Measurements from ENCODE around the gene SH3TC1.

Gene SH3TC1

DNA sequence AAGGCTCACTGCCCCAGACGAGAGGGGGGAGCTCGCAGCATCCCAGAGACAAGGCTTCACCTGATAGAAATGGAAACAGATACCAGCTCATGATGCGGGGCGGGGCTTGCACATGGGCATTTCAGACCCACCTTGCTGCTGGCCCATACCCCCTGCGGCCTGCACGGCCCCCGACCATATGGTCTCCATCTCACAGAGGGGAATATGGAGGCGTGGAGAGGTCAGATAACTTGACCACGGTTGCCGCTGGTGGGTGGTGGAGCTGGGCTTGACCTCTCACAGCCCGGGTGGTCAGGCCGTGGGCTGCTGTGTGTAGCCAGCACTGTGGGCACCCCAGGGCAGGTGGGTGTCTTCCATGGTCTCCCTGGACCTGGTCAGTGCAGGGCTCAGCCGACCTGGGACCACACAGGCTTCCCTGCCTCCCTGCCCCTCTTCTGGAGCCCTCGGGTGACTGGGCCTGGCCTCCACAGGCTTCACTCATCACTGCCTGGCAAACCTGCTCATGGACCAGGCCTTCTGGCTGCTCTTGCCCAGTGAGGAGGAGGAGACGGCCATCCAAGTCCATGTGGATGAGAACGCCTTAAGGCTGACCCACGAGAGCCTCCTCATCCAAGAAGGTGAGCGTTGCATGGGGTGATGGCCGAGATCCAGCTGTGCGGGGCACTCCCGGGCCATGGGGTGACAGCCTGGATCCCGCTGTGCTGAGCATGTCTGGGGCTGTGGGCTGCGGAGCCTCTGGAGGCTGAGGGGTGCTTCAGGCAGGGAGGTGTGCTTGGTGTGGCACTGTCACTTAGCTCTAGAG, 16.8 kb downstream of the SH3TC1 start:
- DNase-seq (ENCODE audit: low spot score), result no peak

DNA sequence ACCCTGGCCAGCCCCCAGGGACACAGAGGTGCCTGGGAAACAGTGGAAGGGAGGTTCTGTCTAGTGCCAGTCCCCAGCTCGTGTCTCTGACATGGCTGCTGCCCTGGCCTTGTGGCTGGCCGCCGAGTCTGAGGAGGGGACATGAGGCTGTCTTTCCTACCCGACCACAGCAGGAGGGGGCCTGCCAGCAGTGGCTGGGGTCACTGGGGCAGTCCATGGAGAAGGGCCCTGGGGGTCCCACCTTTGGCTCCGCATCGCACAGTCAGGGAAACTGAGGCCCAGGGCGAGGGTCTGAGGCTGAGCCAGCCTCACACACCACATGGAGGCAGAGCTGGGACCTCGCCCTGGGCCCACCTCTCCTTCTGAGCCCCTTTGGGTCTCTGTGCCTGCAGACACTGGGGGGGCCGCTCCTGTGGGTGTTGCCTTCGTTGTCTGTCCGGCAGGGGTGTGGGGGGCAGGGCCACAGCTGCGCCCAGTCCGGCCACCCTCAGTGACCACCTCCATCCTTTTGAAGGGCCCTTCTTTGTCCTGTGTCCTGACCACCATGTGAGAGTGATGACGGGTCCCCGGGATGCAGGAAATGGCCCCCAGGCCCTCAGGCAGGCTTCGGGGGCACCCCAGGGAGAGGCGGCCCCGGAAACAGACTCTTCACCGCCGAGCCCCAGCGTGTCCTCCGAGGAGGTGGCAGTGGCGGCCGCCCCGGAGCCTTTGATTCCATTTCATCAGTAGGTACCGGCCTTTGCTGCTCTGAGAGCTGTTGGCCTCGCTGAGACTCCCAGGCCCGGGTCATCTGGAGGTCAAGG, 17.6 kb downstream of the SH3TC1 start:
- no peak for DNase-seq (ENCODE audit: low spot score)

DNA sequence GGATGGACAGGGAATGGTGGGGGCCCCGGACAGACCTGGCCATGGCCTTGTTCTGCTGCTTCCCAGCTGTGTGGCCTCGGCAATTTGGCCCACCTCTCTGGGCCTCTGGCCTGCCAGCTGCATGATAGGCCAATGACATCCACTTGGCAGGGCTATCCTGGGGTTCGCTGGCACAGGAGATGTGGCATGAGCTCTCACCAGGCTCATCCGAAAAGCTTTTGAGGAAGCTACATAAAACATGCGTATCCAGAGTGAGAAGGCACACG, 18.1 kb downstream of the SH3TC1 start:
- no peak for DNase-seq (ENCODE audit: low spot score)

DNA sequence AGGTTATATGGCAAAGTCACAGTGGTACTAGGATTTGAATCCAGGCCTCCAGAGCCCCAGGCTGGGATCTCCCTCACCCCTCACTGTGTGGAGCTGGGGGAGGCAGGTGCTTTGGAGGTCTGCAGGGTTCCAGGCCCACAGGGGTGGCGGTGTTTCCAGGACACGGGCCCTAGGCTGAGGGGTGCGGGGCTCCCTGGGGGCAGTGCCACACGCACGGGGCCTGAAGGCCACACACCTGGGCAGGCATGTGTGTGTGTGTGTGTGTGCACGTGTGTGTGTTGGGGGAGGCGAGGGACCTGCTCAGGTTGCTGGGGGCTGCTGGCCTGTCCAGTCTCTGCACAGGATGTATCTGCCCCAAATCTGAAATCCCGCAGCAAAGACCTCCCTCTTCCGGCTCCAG, 18.8 kb downstream of the SH3TC1 start:
- DNase-seq (ENCODE audit: low spot score), result no peak

DNA sequence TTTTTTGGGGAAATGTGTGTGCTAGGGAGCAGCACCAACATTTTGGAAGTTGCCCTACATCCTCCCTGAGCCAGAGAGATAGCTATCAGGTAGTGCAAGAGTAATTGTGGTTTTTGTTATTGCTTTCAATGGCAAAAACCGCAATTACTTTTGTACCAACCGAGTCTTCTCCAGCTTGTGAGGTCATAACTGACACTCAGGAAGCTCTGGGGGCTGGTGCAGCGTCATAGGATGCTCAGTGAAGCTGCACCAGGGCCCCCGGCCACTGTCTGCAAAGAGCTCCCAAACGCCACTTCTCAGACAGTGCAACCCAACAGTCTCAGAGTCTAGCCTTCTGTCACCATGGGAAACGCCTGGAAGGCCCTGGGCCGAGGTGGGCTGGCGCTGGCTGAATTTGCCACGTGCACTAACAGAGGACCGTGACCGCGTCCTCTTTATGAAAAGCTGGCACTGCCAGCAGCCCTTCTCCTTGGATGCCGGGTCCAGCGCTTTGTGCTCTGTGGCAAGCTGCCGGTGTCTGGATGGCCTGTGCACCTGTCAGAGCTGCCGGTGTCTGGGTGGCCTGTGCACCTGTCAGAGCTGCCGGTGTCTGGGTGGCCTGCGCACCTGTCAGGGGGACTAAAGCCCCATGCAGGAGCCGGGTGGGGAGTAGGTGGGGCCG, 19.4 kb downstream of the SH3TC1 start:
- DNase-seq (ENCODE audit: low spot score), result no peak

DNA sequence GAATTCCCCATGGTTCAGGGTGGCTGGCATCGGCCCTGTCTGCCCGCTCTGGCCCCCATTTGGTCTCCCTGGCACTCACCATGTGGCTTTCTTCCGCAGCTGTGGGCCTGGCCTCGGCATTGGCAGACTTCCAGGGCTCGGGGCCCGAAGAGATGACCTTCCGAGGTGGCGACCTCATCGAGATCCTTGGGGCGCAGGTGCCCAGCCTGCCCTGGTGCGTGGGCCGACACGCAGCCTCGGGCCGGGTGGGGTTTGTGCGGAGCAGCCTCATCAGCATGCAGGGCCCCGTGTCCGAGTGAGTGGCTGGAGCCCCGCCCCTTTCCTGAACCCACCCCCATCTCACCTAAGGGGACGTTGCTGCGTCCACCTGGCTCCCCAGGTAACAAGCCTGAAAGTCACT, 20.1 kb downstream of the SH3TC1 start:
- DNase-seq (ENCODE audit: low spot score), result no peak

DNA sequence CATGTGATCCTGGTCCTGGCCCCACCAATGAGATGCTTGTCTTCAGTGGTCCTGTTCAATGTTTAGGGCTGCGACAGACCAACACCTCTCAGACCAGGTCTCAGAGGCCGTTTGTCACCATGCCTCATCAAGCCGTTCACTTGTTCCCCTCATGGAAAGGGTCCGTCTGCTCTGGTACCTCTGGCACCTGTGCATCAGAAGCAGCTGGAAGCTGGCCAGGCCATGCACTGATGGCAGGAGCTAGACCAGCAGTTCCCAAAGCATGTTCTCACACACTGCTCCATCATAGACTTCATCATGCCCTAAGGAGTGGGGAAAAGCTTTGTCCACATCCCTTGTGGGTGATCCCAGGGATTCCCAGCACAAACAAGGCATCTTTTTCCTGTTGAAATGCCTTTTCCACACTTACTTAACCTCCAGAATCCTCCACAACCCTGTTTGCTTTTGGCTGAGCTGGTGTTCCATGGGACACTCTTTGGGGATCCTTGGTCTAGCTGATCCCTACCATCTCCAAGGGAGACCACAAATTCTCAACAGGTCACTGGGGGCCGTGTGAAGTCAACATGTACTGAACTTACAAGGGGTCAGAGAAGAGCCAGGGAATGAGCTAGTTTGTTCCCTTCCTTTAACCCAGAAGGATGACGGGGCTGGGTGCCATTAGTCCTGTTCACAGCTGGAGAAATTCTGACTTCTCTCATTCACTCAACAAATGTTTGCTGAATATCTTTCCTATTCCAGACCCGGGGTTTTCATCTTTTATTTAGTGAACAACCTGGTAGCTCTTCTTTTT, 21.8 kb downstream of the SH3TC1 start:
- DNase-seq (ENCODE audit: low spot score), result no peak

DNA sequence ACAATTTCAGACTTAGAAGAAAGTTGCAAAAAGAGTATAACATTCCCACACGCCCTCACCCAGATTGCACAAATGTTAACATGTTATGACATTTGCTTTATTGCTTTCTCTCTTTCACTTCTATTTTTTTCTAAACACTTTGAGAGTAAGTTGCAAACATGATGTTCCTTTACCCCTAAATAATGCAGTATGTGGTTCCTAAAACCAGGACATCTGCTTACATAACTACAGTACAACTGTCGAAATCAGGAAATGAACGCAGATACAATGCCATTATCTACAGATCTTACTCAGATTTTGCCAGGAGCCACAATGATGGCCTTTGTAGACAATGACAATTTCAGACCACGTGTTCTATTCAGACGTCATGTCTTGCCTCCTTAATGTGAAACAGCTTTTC, 22.4 kb downstream of the SH3TC1 start:
- DNase-seq (ENCODE audit: low spot score), result no peak

DNA sequence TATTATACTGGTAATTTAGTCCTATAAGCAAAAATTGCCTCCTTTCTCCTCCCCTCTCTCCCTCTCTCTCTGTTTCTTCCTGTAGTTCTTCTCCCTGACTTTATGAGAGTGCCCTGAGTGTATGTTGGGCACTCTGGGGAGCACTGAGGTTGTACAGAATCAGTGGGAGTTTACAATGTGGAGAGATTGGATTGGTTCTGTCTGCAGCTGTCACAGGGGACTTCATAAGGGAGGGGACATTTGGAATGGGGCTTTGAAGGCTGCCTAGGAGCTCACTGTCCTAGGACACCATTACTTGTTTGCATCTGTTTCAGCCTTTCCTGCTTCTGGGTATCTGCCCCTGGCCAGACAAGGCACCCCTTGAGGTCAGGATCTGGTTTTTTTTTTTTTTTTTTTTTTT, 22.9 kb downstream of the SH3TC1 start:
- DNase-seq (ENCODE audit: low spot score), result no peak

DNA sequence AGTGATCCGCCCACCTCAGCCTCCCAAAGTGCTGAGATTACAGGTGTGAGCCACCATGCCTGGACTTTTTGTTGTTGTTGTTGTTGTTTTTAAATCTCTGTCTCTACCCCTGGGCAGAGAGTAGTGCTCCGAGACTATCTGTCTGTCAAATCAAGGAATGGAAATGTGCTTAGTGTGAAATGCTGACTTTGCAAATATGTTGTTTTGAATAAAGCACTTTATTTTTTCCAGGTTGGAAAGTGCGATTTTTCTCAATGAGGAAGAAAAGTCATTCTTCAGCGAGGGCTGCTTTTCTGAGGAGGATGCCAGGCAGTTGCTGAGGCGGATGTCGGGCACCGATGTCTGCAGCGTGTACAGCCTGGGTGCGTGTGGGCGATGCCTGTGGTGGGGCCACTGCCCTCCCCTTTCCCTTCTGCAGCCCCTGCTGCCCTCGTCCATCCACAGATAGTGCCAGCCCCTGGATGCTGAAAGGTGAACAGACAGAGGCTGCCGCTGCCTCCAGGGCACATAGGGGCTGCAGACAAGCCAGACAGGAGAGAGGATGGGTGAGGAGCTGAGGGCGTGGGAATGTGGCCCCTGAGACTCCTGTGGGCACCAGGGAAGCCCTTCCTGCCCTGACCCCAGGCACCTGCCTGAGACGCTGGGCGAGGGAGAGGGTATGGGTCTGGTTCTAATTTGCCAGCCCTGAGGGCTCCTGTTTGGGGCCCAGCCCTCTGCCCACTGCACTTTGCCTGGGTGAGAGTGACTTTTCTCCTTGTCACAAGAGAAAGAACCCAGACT, 23.7 kb downstream of the SH3TC1 start:
- DNase-seq (ENCODE audit: low spot score), result no peak

DNA sequence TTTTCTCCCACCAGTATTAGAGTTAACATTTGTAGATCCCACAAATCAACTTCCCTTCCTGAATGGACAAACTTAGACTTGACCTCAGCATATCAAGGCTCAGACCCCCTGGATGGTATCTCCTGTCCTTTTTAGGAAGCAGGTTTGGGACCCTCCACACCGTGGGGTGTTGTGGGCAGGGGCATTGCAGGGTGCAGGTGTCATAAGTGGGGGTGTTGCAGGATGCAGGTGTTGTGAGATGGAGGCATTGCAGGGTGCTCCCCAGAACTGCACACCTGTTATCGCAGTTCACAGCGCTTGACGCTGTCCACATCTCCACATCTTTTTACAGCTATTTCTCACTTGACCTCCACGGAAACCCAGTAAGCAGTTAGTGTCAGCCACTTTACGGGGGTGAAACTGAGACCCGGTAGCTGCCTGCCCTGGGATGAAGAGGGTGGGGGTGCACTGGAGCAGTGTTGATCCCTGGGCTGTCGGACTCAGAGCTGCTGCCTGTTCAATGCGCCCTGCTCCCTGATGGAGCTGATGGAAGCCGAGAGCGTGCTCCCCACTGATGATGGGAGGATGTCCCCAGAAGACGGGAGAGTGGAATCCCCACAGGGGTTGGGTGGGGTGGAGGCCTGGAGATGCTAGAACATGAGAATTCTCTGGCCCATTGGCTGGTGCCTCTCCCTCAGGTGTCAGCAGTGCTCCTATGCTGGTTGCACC, 25.3 kb downstream of the SH3TC1 start:
- no peak for DNase-seq (ENCODE audit: low spot score)

DNA sequence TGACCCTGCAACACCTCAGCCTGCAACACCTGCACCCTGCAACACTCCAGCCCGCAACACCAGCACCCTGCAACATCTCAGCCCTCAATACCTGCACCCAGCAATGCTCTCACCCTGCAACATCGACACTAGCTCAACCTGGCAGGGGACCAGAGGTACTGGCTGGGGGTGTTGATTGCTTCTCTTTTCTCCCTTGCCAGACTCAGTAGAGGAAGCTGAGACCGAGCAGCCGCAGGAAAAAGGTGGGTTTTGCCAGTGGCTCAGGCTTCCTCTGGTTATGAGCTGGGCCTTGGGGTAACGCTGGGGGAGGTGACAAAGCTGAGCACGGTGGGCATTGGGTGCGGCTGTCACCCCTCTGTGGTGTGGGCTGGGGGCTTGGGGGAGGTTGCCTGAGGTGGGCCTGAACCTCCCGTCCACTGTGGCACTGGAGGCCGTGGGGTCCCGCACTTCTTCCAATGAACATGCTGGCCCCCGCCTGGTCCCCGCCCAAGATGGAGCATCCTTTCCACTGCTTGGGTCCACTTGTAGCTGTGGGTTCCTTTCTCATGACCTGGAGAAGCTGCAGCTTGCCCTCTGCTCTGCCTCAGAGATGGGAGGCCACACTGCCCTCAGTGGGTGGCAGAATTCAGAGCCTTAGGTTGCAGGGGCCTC, 26.0 kb downstream of the SH3TC1 start:
- DNase-seq (ENCODE audit: low spot score), result no peak

DNA sequence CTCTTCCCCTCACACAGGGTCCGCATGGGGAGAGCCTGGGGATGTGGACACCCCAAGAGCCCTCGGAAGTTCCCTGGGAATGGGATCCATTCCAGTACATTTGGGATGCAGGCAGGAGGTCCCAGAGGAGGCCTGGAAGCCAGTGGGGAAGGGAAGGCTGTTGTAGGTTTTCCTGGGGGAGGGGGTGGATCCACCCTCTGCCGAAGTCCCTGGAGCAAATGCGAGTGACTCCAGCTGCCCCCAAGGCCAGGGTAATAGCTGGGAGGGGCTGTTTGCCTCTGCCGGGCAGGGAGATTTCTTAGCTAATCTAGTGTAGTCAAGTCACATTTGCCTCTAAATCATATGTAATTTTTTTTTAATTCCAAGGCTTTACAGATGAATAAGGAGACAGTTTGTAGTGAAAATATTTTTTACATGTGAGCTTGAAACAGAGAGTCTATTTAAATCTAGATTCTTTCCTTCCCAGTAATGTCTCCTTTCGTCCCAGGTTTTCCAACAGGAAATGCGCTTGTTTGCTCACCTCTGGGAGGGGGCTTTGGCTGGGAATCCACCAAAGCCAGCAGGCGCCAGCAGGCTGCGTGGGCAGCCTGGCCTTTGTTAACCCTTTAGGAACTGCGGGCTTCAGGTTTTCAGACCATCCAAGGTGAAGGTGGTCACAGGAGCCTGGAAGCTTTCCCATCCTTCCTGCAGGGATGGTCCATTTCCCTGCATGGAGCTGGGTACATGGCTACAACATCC, 26.8 kb downstream of the SH3TC1 start:
- DNase-seq (ENCODE audit: low spot score), result no peak

DNA sequence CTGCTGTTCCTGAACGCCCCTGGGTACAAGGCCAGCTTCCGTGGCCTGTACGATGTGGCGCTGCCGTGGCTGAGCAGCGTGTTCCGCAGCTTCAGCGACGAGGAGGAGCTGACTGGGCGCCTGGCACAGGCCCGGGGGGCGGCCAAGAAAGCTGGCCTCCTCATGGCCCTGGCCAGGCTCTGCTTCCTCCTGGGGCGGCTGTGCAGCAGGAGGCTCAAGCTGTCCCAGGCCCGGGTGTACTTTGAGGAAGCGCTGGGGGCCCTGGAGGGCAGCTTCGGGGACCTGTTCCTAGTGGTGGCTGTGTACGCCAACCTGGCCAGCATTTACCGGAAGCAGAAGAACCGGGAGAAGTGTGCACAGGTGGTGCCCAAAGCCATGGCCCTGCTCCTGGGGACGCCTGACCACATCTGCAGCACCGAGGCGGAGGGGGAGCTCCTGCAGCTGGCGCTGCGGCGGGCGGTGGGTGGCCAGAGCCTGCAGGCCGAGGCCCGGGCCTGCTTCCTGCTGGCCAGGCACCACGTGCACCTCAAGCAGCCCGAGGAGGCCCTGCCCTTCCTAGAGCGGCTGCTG, 28.2 kb downstream of the SH3TC1 start:
- DNase-seq (ENCODE audit: low spot score), result no peak

DNA sequence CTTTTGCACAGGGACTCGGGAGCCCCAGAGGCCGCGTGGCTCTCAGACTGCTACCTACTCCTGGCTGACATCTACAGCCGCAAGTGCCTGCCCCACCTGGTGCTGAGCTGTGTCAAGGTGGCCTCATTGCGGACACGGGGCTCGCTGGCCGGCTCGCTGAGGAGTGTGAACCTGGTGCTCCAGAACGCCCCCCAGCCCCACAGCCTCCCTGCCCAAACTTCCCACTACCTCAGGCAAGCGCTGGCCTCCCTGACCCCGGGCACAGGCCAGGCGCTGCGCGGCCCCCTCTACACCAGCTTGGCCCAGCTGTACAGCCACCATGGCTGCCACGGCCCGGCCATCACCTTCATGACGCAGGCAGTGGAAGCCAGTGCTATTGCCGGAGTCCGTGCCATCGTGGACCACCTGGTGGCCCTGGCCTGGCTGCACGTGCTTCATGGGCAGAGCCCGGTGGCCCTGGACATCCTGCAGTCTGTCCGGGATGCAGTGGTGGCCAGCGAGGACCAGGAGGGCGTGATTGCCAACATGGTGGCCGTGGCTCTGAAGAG, 28.8 kb downstream of the SH3TC1 start:
- no peak for DNase-seq (ENCODE audit: low spot score)

DNA sequence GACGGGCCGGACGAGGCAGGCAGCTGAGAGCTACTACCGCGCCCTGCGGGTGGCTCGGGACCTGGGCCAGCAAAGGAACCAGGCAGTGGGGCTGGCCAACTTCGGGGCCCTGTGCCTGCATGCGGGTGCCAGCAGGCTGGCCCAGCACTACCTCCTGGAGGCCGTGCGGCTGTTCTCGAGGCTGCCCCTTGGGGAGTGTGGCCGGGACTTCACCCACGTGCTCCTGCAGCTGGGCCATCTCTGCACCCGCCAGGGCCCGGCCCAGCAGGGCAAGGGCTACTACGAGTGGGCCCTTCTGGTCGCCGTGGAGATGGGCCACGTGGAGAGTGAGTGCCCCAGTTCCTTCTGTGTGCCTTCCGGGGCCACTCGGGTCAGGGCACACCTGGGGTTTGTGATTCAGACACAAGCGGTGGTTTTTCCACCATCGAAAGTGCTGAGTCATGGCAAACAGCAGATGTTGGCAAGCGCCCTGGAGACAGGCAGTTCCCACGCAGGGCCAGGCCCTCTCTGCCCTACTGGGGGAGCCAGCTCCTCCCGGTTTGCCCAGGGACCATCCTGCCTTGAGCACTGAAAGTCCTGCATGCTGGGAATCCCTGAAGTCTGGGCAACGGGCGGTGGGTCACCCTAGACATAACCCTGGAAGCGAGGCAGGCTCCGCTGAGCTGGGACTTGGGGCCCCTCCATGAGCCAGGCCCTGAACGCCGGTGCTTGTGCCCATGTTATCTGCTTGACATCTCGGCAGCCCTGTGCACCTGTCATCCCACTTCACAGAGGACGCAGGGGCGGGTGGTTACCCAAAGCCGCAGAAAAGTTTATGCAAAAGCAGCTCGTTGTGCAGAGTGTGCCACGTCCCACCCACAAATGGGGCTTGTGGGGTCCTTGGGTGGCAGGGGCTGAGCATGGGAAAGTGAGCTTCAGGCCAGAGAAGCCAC, 29.5 kb downstream of the SH3TC1 start:
- DNase-seq (ENCODE audit: low spot score), result no peak

DNA sequence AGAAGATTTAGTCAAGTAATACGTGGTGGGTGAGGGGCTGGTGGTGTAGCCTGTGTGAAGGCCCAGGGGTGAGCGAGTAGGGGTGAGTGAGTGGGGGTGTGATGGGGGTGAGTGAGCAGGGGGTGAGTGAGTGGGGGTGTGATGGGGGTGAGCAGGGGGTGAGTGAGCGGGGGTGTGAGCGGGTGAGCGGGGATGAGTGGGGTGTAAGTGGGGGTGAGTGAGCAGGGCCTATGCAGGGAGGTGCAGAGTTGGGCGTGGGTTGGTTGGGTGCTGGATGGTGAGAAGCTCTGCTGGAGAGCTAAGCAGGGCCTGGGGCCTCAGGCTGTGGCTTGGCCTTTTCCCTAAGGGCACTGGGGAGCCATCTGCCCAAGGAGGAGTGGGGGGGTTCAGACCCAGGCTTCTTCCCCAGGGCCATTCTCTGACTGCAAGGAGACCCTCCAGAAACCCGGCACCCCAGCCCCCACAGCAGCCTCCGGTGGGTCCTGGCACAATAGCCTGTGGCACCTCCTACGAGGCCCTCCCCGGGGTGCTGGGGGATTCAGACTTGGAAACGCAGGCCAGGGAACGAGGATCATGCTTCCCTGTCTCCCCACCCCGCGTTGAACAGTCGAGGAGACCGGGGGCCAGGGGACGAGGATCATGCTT, 30.4 kb downstream of the SH3TC1 start:
- DNase-seq (ENCODE audit: low spot score), result no peak

DNA sequence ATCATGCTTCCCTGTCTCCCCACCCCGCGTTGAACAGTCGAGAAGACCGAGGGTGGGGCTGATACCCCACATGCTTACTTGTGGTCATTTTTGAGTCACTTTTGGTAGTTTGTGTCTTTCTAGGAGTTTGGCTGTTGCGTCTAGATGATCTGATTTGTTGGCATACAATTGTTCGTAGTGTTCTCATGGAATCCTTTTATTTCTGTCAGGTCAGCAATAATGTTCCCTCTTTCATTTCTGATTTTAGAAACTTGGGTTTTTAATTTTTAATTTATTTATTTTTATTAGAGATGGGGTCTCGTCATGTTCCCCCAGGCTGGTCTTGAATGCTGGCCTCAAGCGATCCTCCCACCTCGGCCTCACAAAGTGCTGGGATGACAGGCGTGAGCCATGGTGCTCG, 30.9 kb downstream of the SH3TC1 start:
- no peak for DNase-seq (ENCODE audit: low spot score)
